A673 (cell line): ENCODE measurements around the gene SPATA25. TPM values are rescaled to one million over a fixed set of nuclear protein-coding genes. Genes with fewer than 3 reads are reported as not detected.

Experiments
- BruUV-seq: library from RNA; stranded (reverse); fragments of 400-500 nt; replicated peaks from 2 replicates; lab custom pipeline; 2021; lab: Mats Ljungman, UMichigan
- CTCF ChIA-PET: fragments of 300-600 bp; sonication (Branson Sonifier 250); formaldehyde crosslinking; loops from one replicate; lab custom pipeline; 2022; ENCODE audit warnings: antibody characterized with exemption; lab: Charles Lee
- POLR2A ChIA-PET: fragments of 300-600 bp; sonication (Branson Sonifier 250); formaldehyde crosslinking; loops from one replicate; lab custom pipeline; 2022; ENCODE audit warnings: antibody characterized with exemption; ENCODE audit not compliant: low non-redundant PET; lab: Charles Lee
- DNase-seq: peaks from one replicate; pipeline ENCODE4 v3.0.0-alpha.2; 2015; ENCODE audit warnings: low spot score
- H3K27ac ChIP-seq: fragments of 200-600 bp; sonication (generic); 2 replicates; pipeline ENCODE4 v1.5.1; 2016; ENCODE audit warnings: mixed run types, low read depth, mild to moderate bottlenecking, mixed read lengths, antibody characterized with exemption, low read length; ENCODE audit not compliant: poor library complexity, severe bottlenecking
- H3K27me3 ChIP-seq: fragments of 200-600 bp; sonication (generic); replicated peaks from 2 replicates; pipeline ENCODE4 v1.6.1; 2017; ENCODE audit warnings: mixed run types, low read depth, mild to moderate bottlenecking, mixed read lengths, antibody characterized with exemption, low read length; ENCODE audit not compliant: insufficient read depth, poor library complexity
- H3K36me3 ChIP-seq: fragments of 200-600 bp; sonication (generic); 2 replicates; pipeline ENCODE4 v1.6.1; 2016; ENCODE audit warnings: mixed run types, mild to moderate bottlenecking, mixed read lengths, antibody characterized with exemption, low read length; ENCODE audit not compliant: insufficient read depth, poor library complexity, severe bottlenecking
- H3K4me1 ChIP-seq: fragments of 200-600 bp; sonication (generic); 2 replicates; pipeline ENCODE4 v1.6.1; 2017; ENCODE audit warnings: mixed run types, mild to moderate bottlenecking, mixed read lengths, antibody characterized with exemption, low read length; ENCODE audit not compliant: insufficient read depth, poor library complexity, severe bottlenecking
- H3K4me3 ChIP-seq: fragments of 200-600 bp; sonication (generic); 2 replicates; pipeline ENCODE4 v1.5.1; 2016; ENCODE audit warnings: low read depth, mixed run types, mild to moderate bottlenecking, mixed read lengths, low read length; ENCODE audit not compliant: poor library complexity, severe bottlenecking
- H3K9me3 ChIP-seq: fragments of 200-600 bp; sonication (generic); 2 replicates; pipeline ENCODE4 v1.6.1; 2016; ENCODE audit warnings: mixed run types, low read depth, mild to moderate bottlenecking, mixed read lengths, antibody characterized with exemption, low read length; ENCODE audit not compliant: poor library complexity, severe bottlenecking
- EZH2 ChIP-seq: fragments of 200-600 bp; sonication (generic); IDR thresholded peaks from 2 replicates; pipeline ENCODE4 v1.6.1; 2017; ENCODE audit warnings: borderline replicate concordance, low read depth, mild to moderate bottlenecking, mixed read lengths, antibody characterized with exemption, low read length; ENCODE audit not compliant: poor library complexity, severe bottlenecking
- intact Hi-C: fragments of 100-400 bp; cut with micrococcal nuclease; formaldehyde crosslinking; loops from one replicate; pipeline ENCODE4 v1.10.0; 2022; ENCODE audit not compliant: unreplicated experiment
- total RNA-seq: library from RNA; stranded (reverse); gene quantifications from 2 replicates; pipeline ENCODE4 v1.2.3, GENCODE V29; 2021
- TF ChIP-seq, protein P1 (sequence below): fragments of 300-800, 200-600 bp; sonication (generic); conservative IDR thresholded peaks from 2 replicates; pipeline ENCODE4 v1.5.1; 2017; ENCODE audit warnings: low read depth, mild to moderate bottlenecking, antibody characterized with exemption, low read length, moderate library complexity, mixed read lengths

The SPATA25 gene
- total RNA-seq, 1 experiment from 2014 or later = 1.9 TPM

DNA sequence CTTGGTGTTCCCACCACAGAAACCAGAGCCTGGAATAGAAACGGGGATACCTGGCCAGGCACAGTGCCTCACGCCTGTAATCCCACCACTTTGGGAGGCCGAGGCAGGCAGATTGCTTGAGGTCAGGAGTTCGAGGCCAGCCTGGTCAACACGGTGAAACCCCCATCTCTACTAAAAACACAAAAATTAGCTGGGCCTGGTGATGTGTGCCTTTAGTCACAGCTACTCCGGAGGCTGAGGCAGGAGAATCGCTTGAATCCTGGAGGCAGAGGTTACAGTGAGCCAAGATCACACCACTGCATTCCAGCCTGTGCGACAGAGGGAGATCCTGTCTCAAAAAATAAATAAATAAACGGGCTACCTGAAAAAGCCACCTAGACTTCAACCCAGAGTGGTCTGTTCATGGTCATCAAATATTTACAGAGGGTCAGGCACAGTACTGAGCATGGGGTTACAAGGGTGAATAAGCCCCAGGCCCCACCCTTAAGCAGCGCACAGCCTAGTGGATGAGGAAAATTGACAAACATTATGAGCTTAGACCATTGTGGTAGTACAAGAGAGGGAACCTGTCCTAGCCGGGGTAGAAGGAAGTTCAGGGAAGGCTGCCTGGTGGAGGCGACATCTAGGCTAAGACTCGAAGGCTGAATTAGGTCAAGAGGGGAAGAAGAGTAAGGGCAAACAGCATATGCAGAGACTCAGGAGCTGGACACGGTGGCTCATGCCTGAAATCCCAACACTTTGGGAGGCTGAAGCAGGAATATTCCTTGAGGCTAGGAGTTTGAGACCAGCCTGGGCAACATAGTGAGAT is 39.9 kb upstream of the SPATA25 start:
- no peak overlapping the region for H3K4me3 ChIP-seq
- POLR2A ChIA-PET = interaction anchor here (0.6 kb wide), 1 partner anchor 34 kb away, joined by 15 read pairs; no protein-coding TSS in a partner anchor
- H3K36me3 ChIP-seq = no peaks in the 10 kb centered on the region
- no TSS peak for BruUV-seq
- TF ChIP-seq, protein P1, sequence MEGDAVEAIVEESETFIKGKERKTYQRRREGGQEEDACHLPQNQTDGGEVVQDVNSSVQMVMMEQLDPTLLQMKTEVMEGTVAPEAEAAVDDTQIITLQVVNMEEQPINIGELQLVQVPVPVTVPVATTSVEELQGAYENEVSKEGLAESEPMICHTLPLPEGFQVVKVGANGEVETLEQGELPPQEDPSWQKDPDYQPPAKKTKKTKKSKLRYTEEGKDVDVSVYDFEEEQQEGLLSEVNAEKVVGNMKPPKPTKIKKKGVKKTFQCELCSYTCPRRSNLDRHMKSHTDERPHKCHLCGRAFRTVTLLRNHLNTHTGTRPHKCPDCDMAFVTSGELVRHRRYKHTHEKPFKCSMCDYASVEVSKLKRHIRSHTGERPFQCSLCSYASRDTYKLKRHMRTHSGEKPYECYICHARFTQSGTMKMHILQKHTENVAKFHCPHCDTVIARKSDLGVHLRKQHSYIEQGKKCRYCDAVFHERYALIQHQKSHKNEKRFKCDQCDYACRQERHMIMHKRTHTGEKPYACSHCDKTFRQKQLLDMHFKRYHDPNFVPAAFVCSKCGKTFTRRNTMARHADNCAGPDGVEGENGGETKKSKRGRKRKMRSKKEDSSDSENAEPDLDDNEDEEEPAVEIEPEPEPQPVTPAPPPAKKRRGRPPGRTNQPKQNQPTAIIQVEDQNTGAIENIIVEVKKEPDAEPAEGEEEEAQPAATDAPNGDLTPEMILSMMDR = no peak
- no peak for TF ChIP-seq EZH2
- DNase-seq = no peak
- no peaks in the 10 kb centered on the region for H3K4me1 ChIP-seq
- H3K27me3 ChIP-seq = no peaks in the 10 kb centered on the region
- no peak overlapping the region for H3K27ac ChIP-seq
- H3K9me3 ChIP-seq = no peaks in the 10 kb centered on the region
- intact Hi-C loops = no loop called here
- CTCF ChIA-PET = no interaction called here

DNA sequence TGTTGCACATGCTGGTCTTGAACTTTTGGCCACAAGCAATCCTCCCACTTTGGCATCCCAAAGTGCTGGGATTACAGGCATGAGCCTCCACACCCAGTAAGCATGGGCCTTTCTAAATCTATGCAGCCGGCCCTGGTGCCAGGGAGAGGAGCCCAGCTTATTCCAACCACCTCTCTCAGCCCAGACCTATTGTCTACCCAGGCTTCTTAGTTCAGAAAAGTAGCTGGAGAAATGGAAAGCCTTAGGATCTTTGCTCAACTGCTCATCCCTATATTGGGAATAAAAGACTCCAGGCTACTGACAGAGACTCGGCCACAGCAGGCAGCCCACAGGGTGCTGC is 39.3 kb upstream of the SPATA25 start:
- no peaks in the 10 kb centered on the region for H3K27me3 ChIP-seq
- no peak for DNase-seq
- intact Hi-C loops = no loop called here
- POLR2A ChIA-PET = interaction anchor here (0.6 kb wide), 1 partner anchor 34 kb away, joined by 15 read pairs; no protein-coding TSS in a partner anchor
- H3K27ac ChIP-seq = no peak overlapping the region
- no peak for TF ChIP-seq EZH2
- TF ChIP-seq, protein P1 = no peak
- CTCF ChIA-PET = no interaction called here
- no peak overlapping the region for H3K4me3 ChIP-seq
- BruUV-seq = no TSS peak
- no peaks in the 10 kb centered on the region for H3K4me1 ChIP-seq
- no peaks in the 10 kb centered on the region for H3K36me3 ChIP-seq
- no peaks in the 10 kb centered on the region for H3K9me3 ChIP-seq

DNA sequence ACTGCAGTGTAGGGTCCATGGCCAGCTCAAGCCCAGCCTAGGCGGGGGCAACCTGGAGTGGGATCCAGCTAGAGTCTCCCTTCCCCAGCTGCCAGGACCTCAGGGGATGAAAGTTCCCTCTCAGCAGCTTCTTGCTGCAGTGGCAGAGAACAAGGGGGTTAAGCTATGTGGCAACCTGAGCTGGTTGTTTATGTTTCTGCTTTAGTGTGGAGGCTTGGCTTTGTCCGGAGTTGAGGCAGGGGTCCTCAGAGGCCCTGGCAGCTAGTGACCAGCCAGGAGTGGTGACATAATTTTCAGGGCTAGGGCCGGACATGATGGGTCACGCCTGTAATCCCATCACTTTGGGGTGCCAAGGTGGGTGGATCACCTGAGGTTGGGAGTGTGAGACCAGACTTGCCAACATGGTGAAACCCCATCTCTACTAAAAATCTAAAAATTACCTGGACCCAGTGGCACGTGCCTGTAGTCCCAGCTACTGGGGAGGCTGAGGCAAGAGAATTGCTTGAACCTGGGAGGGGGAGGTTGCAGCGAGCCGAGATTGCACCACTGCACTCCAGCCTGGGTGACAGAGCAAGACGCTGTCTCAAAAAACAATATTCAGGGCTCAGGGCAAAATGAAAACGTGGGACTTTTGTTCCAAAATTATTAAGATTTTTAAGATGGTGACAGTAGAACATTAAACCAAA is 38.5 kb upstream of the SPATA25 start:
- ChIA-PET CTCF (no interaction called here), POLR2A (no interaction called here)
- H3K27ac ChIP-seq = peak overlapping the region; percentile 16
- DNase-seq = no peak
- BruUV-seq = no TSS peak
- H3K9me3 ChIP-seq = no peaks in the 10 kb centered on the region
- intact Hi-C loops = no loop called here
- no peak overlapping the region for H3K4me3 ChIP-seq
- no peaks in the 10 kb centered on the region for H3K27me3 ChIP-seq
- H3K36me3 ChIP-seq = no peaks in the 10 kb centered on the region
- TF ChIP-seq EZH2 = no peak
- TF ChIP-seq, protein P1 = no peak
- no peaks in the 10 kb centered on the region for H3K4me1 ChIP-seq
